Activated naive CD4-positive, alpha-beta T cell treated with Interleukin-2 at 50 U/mL for 16 hours (primary cell): ENCODE results near the gene BANP.
A peak's percentile ranks its signal among the peaks of the same experiment; 100 is the strongest.
"Not testable (repeated sequence)": the region's sequence is repeated elsewhere in the genome, so short reads cannot be mapped to it uniquely, and the experiment has no call there.

Experiments used
- DNase-seq: peaks from one replicate; pipeline ENCODE4 v3.0.0-alpha.2; 2020

BANP gene

GRCh38 chr16:88016386-88016785 is 65.2 kb downstream of the BANP start:
- DNase-seq: not testable (repeated sequence)

- DNase-seq: no peak
Measured at GRCh38 chr16:88016964-88017363, 65.7 kb downstream of the BANP start.

GRCh38 chr16:88017587-88018101 is 66.4 kb downstream of the BANP start:
- no peak for DNase-seq

GRCh38 chr16:88018382-88018781 is 67.1 kb downstream of the BANP start:
- DNase-seq: not testable (repeated sequence)

GRCh38 chr16:88019041-88019820 is 68.0 kb downstream of the BANP start:
- not testable (repeated sequence) for DNase-seq

- no peak for DNase-seq
Measured at GRCh38 chr16:88019821-88020515, 68.7 kb downstream of the BANP start.

GRCh38 chr16:88020516-88020885 is 69.3 kb downstream of the BANP start:
- DNase-seq: no peak

- DNase-seq: not testable (repeated sequence)
Measured at GRCh38 chr16:88021041-88021970, 70.1 kb downstream of the BANP start.

GRCh38 chr16:88022076-88023042 is 71.1 kb downstream of the BANP start:
- DNase-seq: no peak

GRCh38 chr16:88023366-88023765 is 72.1 kb downstream of the BANP start:
- no peak for DNase-seq

GRCh38 chr16:88023786-88024185 is 72.6 kb downstream of the BANP start:
- DNase-seq: no peak

- DNase-seq: not testable (repeated sequence)
Measured at GRCh38 chr16:88024491-88025085, 73.4 kb downstream of the BANP start.

- DNase-seq: peak; percentile 57
Measured at GRCh38 chr16:88025086-88025492, 73.9 kb downstream of the BANP start.

- not testable (repeated sequence) for DNase-seq
Measured at GRCh38 chr16:88025828-88026555, 74.8 kb downstream of the BANP start.

GRCh38 chr16:88026964-88027938 is 76.0 kb downstream of the BANP start:
- DNase-seq: no peak

GRCh38 chr16:88028177-88028930 is 77.1 kb downstream of the BANP start:
- not testable (repeated sequence) for DNase-seq

GRCh38 chr16:88030498-88030897 is 79.3 kb downstream of the BANP start:
- no peak for DNase-seq

GRCh38 chr16:88030961-88031360 is 79.7 kb downstream of the BANP start:
- not testable (repeated sequence) for DNase-seq
